Measurements from ENCODE around the gene PHACTR2. TPM values are rescaled to one million over a fixed set of nuclear protein-coding genes. Genes with fewer than 3 reads are reported as not detected.
A peak's percentile ranks its signal among the peaks of the same experiment; 100 is the strongest.

The PHACTR2 gene
- total and polyA plus RNA-seq, 4 donors, result 8.8 to 157 (median 35.3) TPM

GRCh38 chr6:143695130-143695968, 17.6 kb downstream of the PHACTR2 start:
- WGBS (ENCODE audit: insufficient coverage), result 60% methylated on average over 1 of the region's 7 CpGs
- DNase-seq (ENCODE audit: low read depth in 4 of 6, low spot score in 6 of 6), result no peak
- no peaks in the 10 kb centered on the region for H3K36me3 ChIP-seq (ENCODE audit: control insufficient read depth, insufficient read depth, low read length)
- H3K27me3 ChIP-seq (ENCODE audit: control insufficient read depth, insufficient read depth, low read length), result no peaks in the 10 kb centered on the region
- no peak overlapping the region for H3K4me3 ChIP-seq (ENCODE audit: low read depth, low read length)
- H3K9me3 ChIP-seq (ENCODE audit: control insufficient read depth, insufficient read depth, low read length), result no peaks in the 10 kb centered on the region
- no peaks in the 10 kb centered on the region for H3K4me1 ChIP-seq (ENCODE audit: control insufficient read depth, insufficient read depth, low read length)
- no peak overlapping the region for H3K27ac ChIP-seq (ENCODE audit: low read depth, low read length)

DNA sequence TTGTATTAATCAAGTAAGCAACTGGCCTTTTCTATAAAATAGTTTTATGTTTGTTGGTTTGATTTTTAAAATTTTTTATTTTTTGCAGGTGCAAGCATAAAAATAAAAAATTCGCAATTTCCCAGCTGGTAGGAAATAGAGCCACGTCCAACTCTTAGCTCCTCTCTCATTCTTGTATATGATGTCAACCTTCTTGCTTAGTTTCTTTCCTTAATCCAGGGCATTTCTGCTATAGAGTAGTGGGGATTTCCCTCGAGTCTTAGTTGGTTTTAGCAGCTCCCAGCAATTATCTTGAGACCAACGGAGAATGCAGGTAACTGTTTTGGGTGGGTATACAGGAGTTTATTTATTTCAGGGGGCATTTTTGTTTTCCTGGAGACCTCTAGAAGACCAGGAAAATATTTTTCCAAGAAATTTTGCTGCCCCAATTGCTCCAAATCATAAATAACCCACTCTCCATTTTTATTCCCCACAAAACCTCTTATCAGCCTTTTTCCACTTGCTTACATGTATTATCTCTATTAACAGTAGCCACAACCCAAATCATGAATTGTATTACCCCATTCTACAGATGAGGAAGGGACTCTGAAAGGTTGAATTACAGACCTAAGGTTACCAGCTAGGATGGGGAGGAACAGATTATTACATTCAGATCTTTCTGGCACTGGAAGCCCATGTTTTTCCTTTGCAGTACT, 18.4 kb downstream of the PHACTR2 start:
- no peak for DNase-seq (ENCODE audit: low read depth in 4 of 6, low spot score in 6 of 6)
- no peaks in the 10 kb centered on the region for H3K27me3 ChIP-seq (ENCODE audit: control insufficient read depth, insufficient read depth, low read length)
- H3K4me3 ChIP-seq (ENCODE audit: low read depth, low read length), result no peak overlapping the region
- no peaks in the 10 kb centered on the region for H3K36me3 ChIP-seq (ENCODE audit: control insufficient read depth, insufficient read depth, low read length)
- no peaks in the 10 kb centered on the region for H3K4me1 ChIP-seq (ENCODE audit: control insufficient read depth, insufficient read depth, low read length)
- H3K9me3 ChIP-seq (ENCODE audit: control insufficient read depth, insufficient read depth, low read length), result no peaks in the 10 kb centered on the region
- no peak overlapping the region for H3K27ac ChIP-seq (ENCODE audit: low read depth, low read length)
- no CpG with 5 or more reads among the region's 4 CpGs for WGBS (ENCODE audit: insufficient coverage)

DNA sequence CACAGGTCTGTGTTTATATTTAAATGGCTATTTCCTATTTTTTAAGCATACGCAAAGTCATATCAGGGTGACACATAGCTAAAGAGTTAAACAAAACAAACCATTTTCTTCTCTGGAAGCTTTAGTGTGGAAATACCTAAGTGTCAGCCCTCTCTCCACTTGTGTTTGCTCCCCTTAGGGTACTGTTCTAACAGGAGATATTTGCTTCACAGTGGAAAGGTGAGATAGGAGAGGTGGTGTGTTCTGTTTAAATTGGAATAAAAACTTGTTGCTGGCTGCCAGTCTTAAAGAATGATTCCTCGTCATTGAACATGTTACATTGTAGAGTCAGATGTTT, 18.9 kb downstream of the PHACTR2 start:
- no peak for DNase-seq (ENCODE audit: low read depth in 4 of 6, low spot score in 6 of 6)
- H3K9me3 ChIP-seq (ENCODE audit: control insufficient read depth, insufficient read depth, low read length), result no peaks in the 10 kb centered on the region
- H3K4me3 ChIP-seq (ENCODE audit: low read depth, low read length), result no peak overlapping the region
- H3K4me1 ChIP-seq (ENCODE audit: control insufficient read depth, insufficient read depth, low read length), result no peaks in the 10 kb centered on the region
- H3K27ac ChIP-seq (ENCODE audit: low read depth, low read length), result no peak overlapping the region
- H3K27me3 ChIP-seq (ENCODE audit: control insufficient read depth, insufficient read depth, low read length), result no peaks in the 10 kb centered on the region
- H3K36me3 ChIP-seq (ENCODE audit: control insufficient read depth, insufficient read depth, low read length), result no peaks in the 10 kb centered on the region
- WGBS (ENCODE audit: insufficient coverage), result no CpG with 5 or more reads among the region's 2 CpGs

- DNase-seq (ENCODE audit: low read depth in 4 of 6, low spot score in 6 of 6), result no peak
- Histone ChIP-seq H3K4me1 (ENCODE audit: control insufficient read depth, insufficient read depth, low read length) (no peaks in the 10 kb centered on the region), H3K36me3 (ENCODE audit: control insufficient read depth, insufficient read depth, low read length) (no peaks in the 10 kb centered on the region), H3K9me3 (ENCODE audit: control insufficient read depth, insufficient read depth, low read length) (no peaks in the 10 kb centered on the region), H3K4me3 (ENCODE audit: low read depth, low read length) (no peak overlapping the region), H3K27ac (ENCODE audit: low read depth, low read length) (no peak overlapping the region), H3K27me3 (ENCODE audit: control insufficient read depth, insufficient read depth, low read length) (no peaks in the 10 kb centered on the region)
- WGBS (ENCODE audit: insufficient coverage), result no CpG with 5 or more reads among the region's 2 CpGs
Measured at GRCh38 chr6:143697076-143697800, 19.5 kb downstream of the PHACTR2 start.

- no peak overlapping the region for H3K27ac ChIP-seq (ENCODE audit: low read depth, low read length)
Measured at GRCh38 chr6:143698329-143698728, 20.6 kb downstream of the PHACTR2 start.

GRCh38 chr6:143698759-143699429, 21.1 kb downstream of the PHACTR2 start:
- 91% methylated on average over 8 of the region's 8 CpGs for WGBS (ENCODE audit: insufficient coverage)
- Histone ChIP-seq H3K36me3 (ENCODE audit: control insufficient read depth, insufficient read depth, low read length) (no peaks in the 10 kb centered on the region), H3K27me3 (ENCODE audit: control insufficient read depth, insufficient read depth, low read length) (no peaks in the 10 kb centered on the region), H3K27ac (ENCODE audit: low read depth, low read length) (no peak overlapping the region), H3K9me3 (ENCODE audit: control insufficient read depth, insufficient read depth, low read length) (no peaks in the 10 kb centered on the region), H3K4me1 (ENCODE audit: control insufficient read depth, insufficient read depth, low read length) (no peaks in the 10 kb centered on the region), H3K4me3 (ENCODE audit: low read depth, low read length) (no peak overlapping the region)
- DNase-seq (ENCODE audit: low read depth in 4 of 6, low spot score in 6 of 6), result no peak

More at GRCh38 chr6:143698329-143698728, 20.6 kb downstream of the PHACTR2 start:
- Histone ChIP-seq H3K9me3 (ENCODE audit: control insufficient read depth, insufficient read depth, low read length) (no peaks in the 10 kb centered on the region), H3K27me3 (ENCODE audit: control insufficient read depth, insufficient read depth, low read length) (no peaks in the 10 kb centered on the region), H3K36me3 (ENCODE audit: control insufficient read depth, insufficient read depth, low read length) (no peaks in the 10 kb centered on the region), H3K4me1 (ENCODE audit: control insufficient read depth, insufficient read depth, low read length) (no peaks in the 10 kb centered on the region), H3K4me3 (ENCODE audit: low read depth, low read length) (no peak overlapping the region)
- no peak for DNase-seq (ENCODE audit: low read depth in 4 of 6, low spot score in 6 of 6)
- WGBS (ENCODE audit: insufficient coverage), result no CpG with 5 or more reads among the region's 3 CpGs

DNA sequence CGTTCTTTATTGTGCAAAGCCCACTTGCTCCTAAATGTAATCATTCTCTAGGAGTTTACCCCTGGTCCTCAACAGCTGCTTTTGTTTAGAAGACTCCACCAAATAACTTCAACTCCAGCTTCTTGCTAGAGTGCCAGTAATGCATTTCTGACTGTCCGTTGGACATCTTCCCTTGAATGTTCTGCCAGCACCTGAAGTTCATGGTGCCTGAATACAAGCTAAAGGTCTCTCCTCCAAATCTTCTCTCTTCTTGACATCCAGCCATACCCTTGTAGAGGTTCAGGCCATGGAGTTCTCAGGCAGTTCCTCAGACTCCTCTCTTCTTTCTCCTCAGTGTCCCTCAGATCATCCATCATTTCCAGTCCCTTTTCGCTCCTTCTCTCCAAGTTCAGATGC, 21.7 kb downstream of the PHACTR2 start:
- no peak for DNase-seq (ENCODE audit: low read depth in 4 of 6, low spot score in 6 of 6)
- Histone ChIP-seq H3K27me3 (ENCODE audit: control insufficient read depth, insufficient read depth, low read length) (no peaks in the 10 kb centered on the region), H3K9me3 (ENCODE audit: control insufficient read depth, insufficient read depth, low read length) (no peaks in the 10 kb centered on the region), H3K4me1 (ENCODE audit: control insufficient read depth, insufficient read depth, low read length) (no peaks in the 10 kb centered on the region), H3K36me3 (ENCODE audit: control insufficient read depth, insufficient read depth, low read length) (no peaks in the 10 kb centered on the region), H3K27ac (ENCODE audit: low read depth, low read length) (peak overlapping the region; percentile 13), H3K4me3 (ENCODE audit: low read depth, low read length) (no peak overlapping the region)
- WGBS (ENCODE audit: insufficient coverage), result 90% methylated on average over 3 of the region's 3 CpGs

GRCh38 chr6:143700684-143701348, 23.1 kb downstream of the PHACTR2 start:
- Histone ChIP-seq H3K27me3 (ENCODE audit: control insufficient read depth, insufficient read depth, low read length) (no peaks in the 10 kb centered on the region), H3K36me3 (ENCODE audit: control insufficient read depth, insufficient read depth, low read length) (no peaks in the 10 kb centered on the region), H3K27ac (ENCODE audit: low read depth, low read length) (peak overlapping the region; percentile 49), H3K4me3 (ENCODE audit: low read depth, low read length) (no peak overlapping the region), H3K9me3 (ENCODE audit: control insufficient read depth, insufficient read depth, low read length) (no peaks in the 10 kb centered on the region), H3K4me1 (ENCODE audit: control insufficient read depth, insufficient read depth, low read length) (no peaks in the 10 kb centered on the region)
- 11% methylated on average over 1 of the region's 8 CpGs for WGBS (ENCODE audit: insufficient coverage)
- DNase-seq (ENCODE audit: low read depth in 4 of 6, low spot score in 6 of 6), result peak in 2 of 6 donors; percentile 19 to 63
